Neutrophil (primary cell): ENCODE measurements around the gene COG2.

Source experiments
- H3K27ac ChIP-seq: fragments of 200-600 bp; sonication (generic); 2 replicates; pipeline ENCODE4 v1.5.1; 2016; ENCODE audit warnings: mild to moderate bottlenecking, moderate library complexity
- H3K27me3 ChIP-seq: fragments of 200-600 bp; sonication (generic); 2 replicates; pipeline ENCODE4 v1.6.0; 2016; ENCODE audit warnings: mild to moderate bottlenecking
- H3K36me3 ChIP-seq: fragments of 200-600 bp; sonication (generic); 2 replicates; pipeline ENCODE4 v1.5.1; 2017
- H3K4me1 ChIP-seq, 2 experiments: fragments of 200-600 bp in 1 of 2; sonication (generic) in 1 of 2; 1 replicate in 1 of 2; 2 replicates in 1 of 2; pipeline versions ENCODE4 v1.5.1 to v1.6.1; 2013 to 2016; ENCODE audit warnings: low read depth in 1 of 2, low read length in 1 of 2, mild to moderate bottlenecking in 1 of 2, moderate library complexity in 1 of 2; ENCODE audit not compliant: control insufficient read depth in 1 of 2, insufficient read depth in 1 of 2
- H3K4me3 ChIP-seq, 2 experiments: fragments of 200-600 bp in 1 of 2; sonication (generic) in 1 of 2; 1 replicate in 1 of 2; 2 replicates in 1 of 2; pipeline ENCODE4 v1.5.1; 2013 to 2016; ENCODE audit warnings: low read depth in 1 of 2, low read length in 1 of 2, mild to moderate bottlenecking in 1 of 2, moderate library complexity in 1 of 2
- H3K9me3 ChIP-seq: fragments of 200-600 bp; sonication (generic); 2 replicates; pipeline ENCODE4 v1.5.1; 2016
- TF ChIP-seq, protein P1 (sequence below): fragments of 200-600 bp; sonication (generic); IDR thresholded peaks from 2 replicates; pipeline ENCODE4 v1.5.1; 2016; ENCODE audit warnings: antibody characterized with exemption

The COG2 gene

DNA sequence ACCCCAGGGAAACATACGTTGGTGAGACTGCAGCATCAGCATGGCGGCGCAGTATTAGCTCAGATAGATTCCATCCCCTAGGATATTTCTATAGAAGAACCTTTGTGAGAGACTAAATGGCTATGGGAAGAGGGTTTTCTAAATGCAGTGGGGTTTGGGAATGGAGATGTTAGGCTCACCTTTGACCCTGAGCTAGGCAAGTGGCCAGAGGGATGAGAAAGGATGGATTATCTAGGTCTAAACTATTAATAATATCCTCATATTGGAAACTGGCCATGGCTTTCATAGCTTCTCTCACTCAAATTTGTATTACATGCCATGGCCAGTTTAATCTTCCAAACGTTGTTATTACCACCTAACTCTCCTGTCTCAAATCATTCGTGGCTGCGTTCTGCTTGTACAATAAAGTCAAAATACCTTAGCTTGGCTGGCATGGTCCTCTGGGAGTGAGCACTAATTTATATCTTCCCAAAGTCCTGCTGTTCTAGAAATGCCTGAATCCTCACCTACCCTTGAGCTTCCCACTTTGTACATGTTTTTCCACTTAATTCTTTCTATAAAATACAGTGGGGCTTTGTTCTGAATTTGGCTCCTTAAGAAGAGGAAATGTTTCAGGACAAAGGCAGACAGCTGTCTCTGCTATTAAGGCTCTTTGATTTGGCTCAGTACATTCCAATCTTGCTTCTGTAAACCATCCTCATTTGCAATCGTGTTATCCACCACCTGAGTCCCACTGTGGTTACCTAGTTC is 31.0 kb upstream of the COG2 start:
- H3K9me3 ChIP-seq, result no peaks in the 10 kb centered on the region
- no peaks in the 10 kb centered on the region for H3K4me1 ChIP-seq
- no peak overlapping the region for H3K27ac ChIP-seq
- TF ChIP-seq, protein P1, sequence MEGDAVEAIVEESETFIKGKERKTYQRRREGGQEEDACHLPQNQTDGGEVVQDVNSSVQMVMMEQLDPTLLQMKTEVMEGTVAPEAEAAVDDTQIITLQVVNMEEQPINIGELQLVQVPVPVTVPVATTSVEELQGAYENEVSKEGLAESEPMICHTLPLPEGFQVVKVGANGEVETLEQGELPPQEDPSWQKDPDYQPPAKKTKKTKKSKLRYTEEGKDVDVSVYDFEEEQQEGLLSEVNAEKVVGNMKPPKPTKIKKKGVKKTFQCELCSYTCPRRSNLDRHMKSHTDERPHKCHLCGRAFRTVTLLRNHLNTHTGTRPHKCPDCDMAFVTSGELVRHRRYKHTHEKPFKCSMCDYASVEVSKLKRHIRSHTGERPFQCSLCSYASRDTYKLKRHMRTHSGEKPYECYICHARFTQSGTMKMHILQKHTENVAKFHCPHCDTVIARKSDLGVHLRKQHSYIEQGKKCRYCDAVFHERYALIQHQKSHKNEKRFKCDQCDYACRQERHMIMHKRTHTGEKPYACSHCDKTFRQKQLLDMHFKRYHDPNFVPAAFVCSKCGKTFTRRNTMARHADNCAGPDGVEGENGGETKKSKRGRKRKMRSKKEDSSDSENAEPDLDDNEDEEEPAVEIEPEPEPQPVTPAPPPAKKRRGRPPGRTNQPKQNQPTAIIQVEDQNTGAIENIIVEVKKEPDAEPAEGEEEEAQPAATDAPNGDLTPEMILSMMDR, result no peak
- H3K36me3 ChIP-seq, result no peaks in the 10 kb centered on the region
- peaks cover 39% of the 10 kb centered on the region for H3K27me3 ChIP-seq
- H3K4me3 ChIP-seq, result no peak overlapping the region

DNA sequence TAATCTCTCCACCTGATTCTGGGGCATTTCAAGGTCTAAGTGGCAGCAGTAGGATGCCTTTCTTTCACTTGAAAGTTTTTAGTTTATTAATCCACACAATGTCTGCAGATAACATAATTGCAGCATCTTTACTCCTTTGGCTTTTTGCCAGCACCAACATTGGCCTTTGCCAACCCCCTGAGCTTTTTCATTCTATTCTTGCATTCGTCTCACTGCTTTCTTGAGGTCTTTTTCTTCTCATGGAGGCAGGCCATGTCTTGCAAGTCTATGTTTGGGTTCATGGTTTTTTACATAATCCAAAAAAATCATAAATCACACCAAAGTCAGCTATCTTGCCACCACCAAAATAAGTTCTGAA is 30.4 kb upstream of the COG2 start:
- Histone ChIP-seq H3K4me1 (no peaks in the 10 kb centered on the region), H3K9me3 (no peaks in the 10 kb centered on the region), H3K27ac (no peak overlapping the region), H3K4me3 (no peak overlapping the region), H3K36me3 (no peaks in the 10 kb centered on the region), H3K27me3 (peaks cover 44% of the 10 kb centered on the region)
- TF ChIP-seq, protein P1, result no peak

DNA sequence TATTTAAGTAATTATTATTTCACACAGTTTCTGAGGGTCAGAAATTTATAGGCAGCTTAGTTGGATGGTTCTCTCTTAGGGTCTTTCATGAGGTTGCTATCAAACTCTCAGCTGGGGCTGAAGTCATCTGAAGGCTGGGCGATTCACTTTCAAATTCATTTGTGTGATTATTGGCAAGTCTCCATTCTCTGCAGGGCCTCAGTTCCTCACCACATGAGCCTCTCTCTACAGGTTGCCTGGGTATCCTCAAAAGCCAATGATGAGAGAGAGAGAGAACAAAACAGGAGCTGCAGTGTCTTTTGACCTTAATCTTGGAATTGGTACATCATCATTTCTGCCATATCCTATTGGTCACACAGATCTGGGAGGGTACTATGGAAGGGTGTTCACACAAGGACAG is 29.6 kb upstream of the COG2 start:
- TF ChIP-seq, protein P1, result no peak
- Histone ChIP-seq H3K36me3 (no peaks in the 10 kb centered on the region), H3K27me3 (peaks cover 46% of the 10 kb centered on the region), H3K4me1 (no peaks in the 10 kb centered on the region), H3K27ac (no peak overlapping the region), H3K9me3 (no peaks in the 10 kb centered on the region), H3K4me3 (no peak overlapping the region)

DNA sequence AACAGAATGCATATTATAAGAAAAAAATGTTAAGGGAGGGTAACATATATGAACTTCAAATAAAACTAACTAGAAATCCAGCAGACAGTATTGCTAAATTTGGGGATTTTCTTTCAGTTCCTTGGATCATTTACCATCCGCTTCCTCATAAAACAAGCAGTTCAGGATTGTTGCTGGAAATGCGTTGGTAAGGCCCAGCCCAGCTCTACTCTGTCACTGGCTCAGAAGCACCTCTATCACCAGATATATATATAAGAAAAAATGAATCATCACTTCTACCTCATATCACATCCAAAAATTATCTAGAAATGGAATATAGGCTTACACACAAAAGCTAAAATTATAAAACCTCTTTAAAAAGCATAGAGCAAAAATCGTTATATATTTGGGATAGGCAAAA is 28.2 kb upstream of the COG2 start:
- H3K4me1 ChIP-seq, result no peaks in the 10 kb centered on the region
- TF ChIP-seq, protein P1, result no peak
- peaks cover 48% of the 10 kb centered on the region for H3K27me3 ChIP-seq
- no peak overlapping the region for H3K4me3 ChIP-seq
- H3K27ac ChIP-seq, result no peak overlapping the region
- no peaks in the 10 kb centered on the region for H3K36me3 ChIP-seq
- no peaks in the 10 kb centered on the region for H3K9me3 ChIP-seq

DNA sequence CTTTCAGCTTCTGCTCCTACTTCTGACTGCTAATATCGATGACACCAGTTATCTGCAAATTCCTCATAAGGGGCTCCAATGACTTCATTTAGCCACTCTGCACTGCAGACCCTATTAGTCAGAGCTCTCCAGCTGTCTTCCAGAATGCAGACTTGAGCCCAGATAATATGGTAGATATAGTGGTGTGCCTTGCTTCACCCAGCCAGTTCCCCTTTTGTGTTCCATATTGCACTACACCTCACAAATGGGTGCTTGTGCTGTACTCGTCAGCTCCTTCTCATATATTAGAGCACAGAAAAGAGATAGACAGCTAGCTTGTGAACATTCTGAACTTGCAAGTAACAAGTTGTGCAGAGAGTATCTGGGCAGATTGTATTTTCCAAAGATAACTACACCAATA is 23.7 kb upstream of the COG2 start:
- no peaks in the 10 kb centered on the region for H3K9me3 ChIP-seq
- H3K4me1 ChIP-seq, result no peaks in the 10 kb centered on the region
- no peak overlapping the region for H3K4me3 ChIP-seq
- H3K36me3 ChIP-seq, result no peaks in the 10 kb centered on the region
- TF ChIP-seq, protein P1, result no peak
- H3K27ac ChIP-seq, result no peak overlapping the region
- peaks cover 38% of the 10 kb centered on the region for H3K27me3 ChIP-seq
